GM23338 (cell line): ENCODE data around the gene AXIN1. TPM values are rescaled to one million over a fixed set of nuclear protein-coding genes. Genes with fewer than 3 reads are reported as not detected.

Source experiments
- ATAC-seq: fragments of 200-7000 bp; cut with Tn5 transposase; 3 replicates; pipeline ENCODE4 v1.9.1; 2020
- DNase-seq: peaks from one replicate; pipeline ENCODE4 v3.0.0-alpha.2; 2015; ENCODE audit warnings: low spot score
- H2AFZ ChIP-seq: fragments of 200-600 bp; sonication (generic); 2 replicates; pipeline ENCODE4 v1.8.0; 2016; ENCODE audit warnings: antibody characterized with exemption, mild to moderate bottlenecking, moderate library complexity
- H3F3A ChIP-seq: fragments of 200-600 bp; sonication (generic); replicated peaks from 2 replicates; pipeline ENCODE4 v1.8.0; 2017; ENCODE audit warnings: antibody characterized with exemption, mixed run types, low read depth
- H3K27ac ChIP-seq: fragments of 200-600 bp; sonication (generic); 2 replicates; pipeline ENCODE4 v1.6.1; 2016; ENCODE audit warnings: low read depth
- H3K27me3 ChIP-seq: fragments of 200-600 bp; sonication (generic); 2 replicates; pipeline ENCODE4 v1.8.0; 2016; ENCODE audit warnings: mild to moderate bottlenecking, mixed run types, moderate library complexity; ENCODE audit not compliant: insufficient read depth
- H3K36me3 ChIP-seq: fragments of 200-600 bp; sonication (generic); 2 replicates; pipeline ENCODE4 v1.8.0; 2016; ENCODE audit warnings: mild to moderate bottlenecking; ENCODE audit not compliant: insufficient read depth
- H3K4me1 ChIP-seq: fragments of 200-600 bp; sonication (generic); 2 replicates; pipeline ENCODE4 v1.8.0; 2016; ENCODE audit warnings: mild to moderate bottlenecking, moderate library complexity; ENCODE audit not compliant: insufficient read depth
- H3K4me2 ChIP-seq: fragments of 200-600 bp; sonication (generic); 2 replicates; pipeline ENCODE4 v1.7.1; 2017; ENCODE audit warnings: mixed run types
- H3K4me3 ChIP-seq: fragments of 200-600 bp; sonication (generic); 2 replicates; pipeline ENCODE4 v1.6.1; 2016; ENCODE audit warnings: mixed run types
- H3K79me2 ChIP-seq: fragments of 200-600 bp; sonication (generic); replicated peaks from 2 replicates; pipeline ENCODE4 v1.8.0; 2017; ENCODE audit warnings: mild to moderate bottlenecking; ENCODE audit not compliant: insufficient read depth
- H3K9me2 ChIP-seq: fragments of 200-600 bp; sonication (generic); 2 replicates; pipeline ENCODE4 v1.8.0; 2017; ENCODE audit not compliant: insufficient read depth
- H4K20me1 ChIP-seq: fragments of 200-600 bp; sonication (generic); replicated peaks from 2 replicates; pipeline ENCODE4 v1.8.0; 2017; ENCODE audit warnings: mild to moderate bottlenecking; ENCODE audit not compliant: insufficient read depth
- H3K27ac Mint-ChIP-seq: 2 replicates; pipeline ENCODE4 v1.8.0; 2020; ENCODE audit warnings: inconsistent platforms, mild to moderate bottlenecking, moderate library complexity, mixed read lengths
- H3K27me3 Mint-ChIP-seq: 3 replicates; pipeline ENCODE4 v1.8.0; 2022; ENCODE audit warnings: low read depth, mild to moderate bottlenecking, moderate library complexity, mixed read lengths, inconsistent platforms; ENCODE audit not compliant: insufficient read depth, poor library complexity
- H3K36me3 Mint-ChIP-seq: 3 replicates; pipeline ENCODE4 v1.8.0; 2021; ENCODE audit warnings: low read depth, mild to moderate bottlenecking, inconsistent platforms, moderate library complexity, mixed read lengths
- H3K4me1 Mint-ChIP-seq: 3 replicates; pipeline ENCODE4 v1.8.0; 2020; ENCODE audit warnings: mild to moderate bottlenecking, inconsistent platforms, mixed read lengths
- H3K4me3 Mint-ChIP-seq: 3 replicates; pipeline ENCODE4 v1.8.0; 2021; ENCODE audit warnings: moderate library complexity, mild to moderate bottlenecking, inconsistent platforms, mixed read lengths
- H3K9me3 Mint-ChIP-seq: 3 replicates; pipeline ENCODE4 v1.8.0; 2020; ENCODE audit warnings: moderate library complexity, mild to moderate bottlenecking, inconsistent platforms, mixed read lengths
- CREB1 ChIP-seq: fragments of 250-450 bp; sonication (Bioruptor Pico); IDR thresholded peaks from 2 replicates; pipeline ENCODE4 v1.5.0; 2020; ENCODE audit warnings: low read depth, mild to moderate bottlenecking, moderate library complexity
- JUNB ChIP-seq: IDR thresholded peaks from one replicate; pipeline ENCODE4 v1.6.1; 2016; ENCODE audit warnings: antibody characterized with exemption; ENCODE audit not compliant: unreplicated experiment
- POLR2AphosphoS5 ChIP-seq: IDR thresholded peaks from 2 replicates; pipeline ENCODE4 v1.6.1; 2016; ENCODE audit warnings: antibody characterized with exemption, low read depth
- STAT1 ChIP-seq: IDR thresholded peaks from one replicate; pipeline ENCODE4 v1.6.1; 2016; ENCODE audit warnings: antibody characterized with exemption; ENCODE audit not compliant: unreplicated experiment
- ZNF114 ChIP-seq: fragments of 250-450 bp; sonication (Bioruptor Pico); IDR thresholded peaks from 2 replicates; pipeline ENCODE4 v1.5.0; 2020; ENCODE audit warnings: mild to moderate bottlenecking, moderate library complexity
- ZNF331 ChIP-seq: fragments of 250-450 bp; sonication (Bioruptor Pico); IDR thresholded peaks from 2 replicates; pipeline ENCODE4 v1.5.0; 2020; ENCODE audit warnings: low read depth, mild to moderate bottlenecking, moderate library complexity
- ZNF462 ChIP-seq: fragments of 250-450 bp; sonication (Bioruptor Pico); IDR thresholded peaks from 2 replicates; pipeline ENCODE4 v1.5.0; 2020; ENCODE audit warnings: mild to moderate bottlenecking, moderate library complexity
- polyA plus RNA-seq: library from polyadenylated mRNA; unstranded; fragments of >200 nt; fragmentation: Nextera tagmentation; extraction: Ambion mirVana; gene quantifications from 2 replicates; pipeline ENCODE4 v1.2.1, GENCODE V29; 2016
- total RNA-seq: library from RNA; depleted of rRNA; stranded (reverse); fragments of >200 nt; shearing (Covaris generic); gene quantifications from 2 replicates; pipeline ENCODE4 v1.2.3, GENCODE V29; 2014
- TF ChIP-seq, protein P1 (sequence below), 2 experiments: fragments of 200-600 bp in 1 of 2; sonication (generic) in 1 of 2; conservative IDR thresholded peaks; 2 replicates each; pipeline versions ENCODE4 v1.5.1 to v1.6.1; 2016 to 2017; ENCODE audit warnings: antibody characterized with exemption in 2 of 2, low read depth in 2 of 2, mild to moderate bottlenecking in 2 of 2, moderate library complexity in 1 of 2

AXIN1 gene
- total and polyA plus RNA-seq, 2 experiments from 2014 or later = 14.3 to 54.5 TPM

GRCh38 chr16:370443-370842 is 17.9 kb upstream of the AXIN1 start, which contains the start of gene MRPL28 (continued):
- TF ChIP-seq POLR2AphosphoS5 (peak; percentile 87), CREB1 (CRISPR knock-in tag) (peak; percentile 75), ZNF331 (CRISPR knock-in tag) (no peak)

DNA sequence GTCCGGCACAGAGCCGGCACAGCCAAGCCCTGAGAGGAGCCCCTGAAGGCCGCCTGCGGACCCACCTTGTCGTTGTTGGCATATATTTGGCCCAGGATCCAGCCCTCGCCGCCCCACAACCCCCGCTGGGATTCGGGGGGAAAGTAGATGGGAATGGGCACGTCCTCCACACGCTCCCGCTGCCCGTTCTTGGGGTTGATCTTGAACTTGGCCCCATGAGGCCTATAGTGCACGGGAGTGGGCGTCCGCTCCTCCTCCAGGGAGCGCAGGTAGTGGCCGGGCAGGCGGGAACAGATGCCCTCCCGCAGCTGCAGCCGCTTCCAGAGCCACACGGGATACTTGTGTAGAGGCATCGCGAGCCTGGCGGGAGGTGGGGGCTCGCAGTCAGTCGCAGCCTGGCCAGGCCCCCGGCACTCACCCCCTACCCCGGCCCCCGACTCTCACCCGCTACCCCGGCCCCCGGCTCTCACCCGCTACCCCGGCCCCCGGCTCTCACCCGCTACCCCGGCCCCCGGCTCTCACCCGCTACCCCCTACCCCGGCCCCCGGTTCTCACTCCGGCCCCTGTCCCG is 17.4 kb upstream of the AXIN1 start:
- Histone ChIP-seq H3F3A (peaks cover 4% of the 10 kb centered on the region), H4K20me1 (no peaks in the 10 kb centered on the region; the same call in none of the 2 replicates), H2AFZ (no peak overlapping the region), H3K79me2 (no peaks in the 10 kb centered on the region; the same call in 1 of the 2 replicates), H3K9me2 (no peaks in the 10 kb centered on the region), H3K4me2 (peak overlapping the region; percentile 84), H3K27me3 (no peaks in the 10 kb centered on the region), H3K4me1 (peaks cover 4% of the 10 kb centered on the region; the same call in 1 of the 2 replicates), H3K4me3 (peak overlapping the region; percentile 53), H3K27ac (no peak overlapping the region), H3K36me3 (peaks cover 4% of the 10 kb centered on the region; the same call in 1 of the 2 replicates)
- no peak for TF ChIP-seq STAT1
- TF ChIP-seq ZNF462 (CRISPR knock-in tag) = no peak
- TF ChIP-seq JUNB = no peak
- TF ChIP-seq ZNF114 = no peak
- TF ChIP-seq, protein P1, sequence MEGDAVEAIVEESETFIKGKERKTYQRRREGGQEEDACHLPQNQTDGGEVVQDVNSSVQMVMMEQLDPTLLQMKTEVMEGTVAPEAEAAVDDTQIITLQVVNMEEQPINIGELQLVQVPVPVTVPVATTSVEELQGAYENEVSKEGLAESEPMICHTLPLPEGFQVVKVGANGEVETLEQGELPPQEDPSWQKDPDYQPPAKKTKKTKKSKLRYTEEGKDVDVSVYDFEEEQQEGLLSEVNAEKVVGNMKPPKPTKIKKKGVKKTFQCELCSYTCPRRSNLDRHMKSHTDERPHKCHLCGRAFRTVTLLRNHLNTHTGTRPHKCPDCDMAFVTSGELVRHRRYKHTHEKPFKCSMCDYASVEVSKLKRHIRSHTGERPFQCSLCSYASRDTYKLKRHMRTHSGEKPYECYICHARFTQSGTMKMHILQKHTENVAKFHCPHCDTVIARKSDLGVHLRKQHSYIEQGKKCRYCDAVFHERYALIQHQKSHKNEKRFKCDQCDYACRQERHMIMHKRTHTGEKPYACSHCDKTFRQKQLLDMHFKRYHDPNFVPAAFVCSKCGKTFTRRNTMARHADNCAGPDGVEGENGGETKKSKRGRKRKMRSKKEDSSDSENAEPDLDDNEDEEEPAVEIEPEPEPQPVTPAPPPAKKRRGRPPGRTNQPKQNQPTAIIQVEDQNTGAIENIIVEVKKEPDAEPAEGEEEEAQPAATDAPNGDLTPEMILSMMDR (conservative IDR thresholded peaks at IDR 0.05; ENCODE audit: low read depth in 2 of 2) = no peak
- no peak for TF ChIP-seq ZNF331 (CRISPR knock-in tag)
- TF ChIP-seq POLR2AphosphoS5 = no peak
- Mint-ChIP-seq H3K36me3 (peaks cover 20% of the 10 kb centered on the region), H3K4me3 (peak overlapping the region; percentile 73), H3K27me3 (peaks cover 16% of the 10 kb centered on the region), H3K9me3 (no peaks in the 10 kb centered on the region), H3K27ac (no peak overlapping the region), H3K4me1 (peaks cover 12% of the 10 kb centered on the region; the same call in 1 of the 3 replicates)
- ATAC-seq = peak; percentile 69
- peak; percentile 71 for DNase-seq
